CD8-positive, alpha-beta memory T cell (primary cell): ENCODE results near the gene OR13C9. TPM values are rescaled to one million over a fixed set of nuclear protein-coding genes. Genes with fewer than 3 reads are reported as not detected.

Experiments
- CTCF ChIA-PET: fragments of 350-600 bp; sonication (Branson Sonifier 250); formaldehyde crosslinking; loops from one replicate; lab custom pipeline; 2021; ENCODE audit warnings: antibody characterized with exemption; lab: Charles Lee
- POLR2A ChIA-PET: fragments of 350-600 bp; sonication (Branson Sonifier 250); formaldehyde crosslinking; loops from one replicate; lab custom pipeline; 2021; ENCODE audit warnings: antibody characterized with exemption; lab: Charles Lee
- DNase-seq, 5 donors: peaks; one replicate each; pipeline versions ENCODE4 v3.0.0 to v3.0.0-alpha.2; 2020 to 2022; ENCODE audit warnings: mixed read lengths in 1 of 5
- H3K27ac ChIP-seq: one replicate; pipeline ENCODE4 v1.7.0; 2013; ENCODE audit warnings: low read depth, mild to moderate bottlenecking, low read length, moderate library complexity
- H3K27me3 ChIP-seq: 2 replicates; pipeline ENCODE4 v1.7.0; 2013; ENCODE audit warnings: low read length, mild to moderate bottlenecking; ENCODE audit not compliant: insufficient read depth, poor library complexity, severe bottlenecking
- H3K36me3 ChIP-seq: 2 replicates; pipeline ENCODE4 v1.7.0; 2013; ENCODE audit warnings: mild to moderate bottlenecking, low read length, moderate library complexity; ENCODE audit not compliant: insufficient read depth
- H3K4me1 ChIP-seq: 2 replicates; pipeline ENCODE4 v1.7.0; 2013; ENCODE audit warnings: mild to moderate bottlenecking, low read length, moderate library complexity; ENCODE audit not compliant: insufficient read depth
- H3K4me3 ChIP-seq: 2 replicates; pipeline ENCODE4 v1.7.0; 2013; ENCODE audit warnings: mild to moderate bottlenecking, low read length
- H3K9me3 ChIP-seq: 2 replicates; pipeline ENCODE4 v1.7.0; 2013; ENCODE audit warnings: mild to moderate bottlenecking, low read length
- H3K27ac Mint-ChIP-seq, 8 donors: one replicate each; pipeline ENCODE4 v1.8.0; 2020 to 2021; ENCODE audit warnings: mixed read lengths in 8 of 8, mild to moderate bottlenecking in 6 of 8, inconsistent platforms in 3 of 8, moderate library complexity in 3 of 8
- H3K27me3 Mint-ChIP-seq, 2 donors: one replicate each; pipeline ENCODE4 v1.8.0; 2020 to 2021; ENCODE audit warnings: mixed read lengths in 2 of 2, mild to moderate bottlenecking in 1 of 2, moderate library complexity in 1 of 2
- H3K36me3 Mint-ChIP-seq, 3 donors: one replicate each; pipeline ENCODE4 v1.8.0; 2020 to 2021; ENCODE audit warnings: mixed read lengths in 3 of 3, inconsistent platforms in 1 of 3, mild to moderate bottlenecking in 1 of 3
- H3K4me1 Mint-ChIP-seq, 3 donors: one replicate each; pipeline ENCODE4 v1.8.0; 2020 to 2021; ENCODE audit warnings: mixed read lengths in 3 of 3, inconsistent platforms in 1 of 3, mild to moderate bottlenecking in 1 of 3
- H3K4me3 Mint-ChIP-seq, 7 donors: one replicate each; pipeline ENCODE4 v1.8.0; 2020 to 2021; ENCODE audit warnings: mixed read lengths in 7 of 7, mild to moderate bottlenecking in 6 of 7, moderate library complexity in 4 of 7, inconsistent platforms in 2 of 7
- H3K9me3 Mint-ChIP-seq, 5 donors: one replicate each; pipeline ENCODE4 v1.8.0; 2020 to 2022; ENCODE audit warnings: mixed read lengths in 5 of 5, mild to moderate bottlenecking in 3 of 5, moderate library complexity in 2 of 5, inconsistent platforms in 1 of 5
- polyA plus RNA-seq: library from polyadenylated mRNA; unstranded; fragments of 300-500 nt; fragmentation: Illumina TruSeq; gene quantifications from one replicate; pipeline ENCODE4 v1.2.3, GENCODE V29; 2021
- total RNA-seq, 2 experiments: library from RNA; stranded (reverse); gene quantifications; one replicate each; pipeline ENCODE4 v1.2.3, GENCODE V29; 2021

OR13C9 gene
- total and polyA plus RNA-seq, 3 experiments from 2014 or later, result not detected

- DNase-seq, result no peak
- H3K4me1 Mint-ChIP-seq, result no peaks in the 10 kb centered on the region
- H3K27ac Mint-ChIP-seq, result no peak overlapping the region
- Histone ChIP-seq H3K4me3 (no peak overlapping the region), H3K9me3 (no peaks in the 10 kb centered on the region), H3K27me3 (no peaks in the 10 kb centered on the region), H3K36me3 (no peaks in the 10 kb centered on the region), H3K27ac (no peak overlapping the region), H3K4me1 (no peaks in the 10 kb centered on the region)
- H3K9me3 Mint-ChIP-seq, result peaks cover 0 to 9% (median 6%) of the 10 kb centered on the region in 5 donors
- ChIA-PET POLR2A (no interaction called here), CTCF (no interaction called here)
- no peaks in the 10 kb centered on the region for H3K27me3 Mint-ChIP-seq
- H3K4me3 Mint-ChIP-seq, result no peak overlapping the region
- no peaks in the 10 kb centered on the region for H3K36me3 Mint-ChIP-seq
Observed at GRCh38 chr9:104577263-104577662, 40.7 kb downstream of the OR13C9 start.

- CTCF ChIA-PET, result no interaction called here
- no peaks in the 10 kb centered on the region for H3K27me3 Mint-ChIP-seq
- no peaks in the 10 kb centered on the region for H3K36me3 Mint-ChIP-seq
- Histone ChIP-seq H3K36me3 (no peaks in the 10 kb centered on the region), H3K4me3 (no peak overlapping the region), H3K27me3 (no peaks in the 10 kb centered on the region), H3K9me3 (no peaks in the 10 kb centered on the region), H3K27ac (no peak overlapping the region), H3K4me1 (no peaks in the 10 kb centered on the region)
- no peak for DNase-seq
- H3K9me3 Mint-ChIP-seq, result peaks cover 0 to 12% (median 6%) of the 10 kb centered on the region in 5 donors
- H3K27ac Mint-ChIP-seq, result no peak overlapping the region
- POLR2A ChIA-PET, result no interaction called here
- no peak overlapping the region for H3K4me3 Mint-ChIP-seq
- H3K4me1 Mint-ChIP-seq, result no peaks in the 10 kb centered on the region
Observed at GRCh38 chr9:104575456-104575855, 42.5 kb downstream of the OR13C9 start.

- ChIA-PET CTCF (no interaction called here), POLR2A (no interaction called here)
- no peaks in the 10 kb centered on the region for H3K36me3 Mint-ChIP-seq
- no peaks in the 10 kb centered on the region for H3K4me1 ChIP-seq
- no peaks in the 10 kb centered on the region for H3K4me1 Mint-ChIP-seq
- no peaks in the 10 kb centered on the region for H3K27me3 ChIP-seq
- DNase-seq, result no peak
- no peaks in the 10 kb centered on the region for H3K9me3 ChIP-seq
- H3K4me3 ChIP-seq, result no peak overlapping the region
- H3K27ac Mint-ChIP-seq, result no peak overlapping the region
- H3K9me3 Mint-ChIP-seq, result peaks cover 6 to 13% (median 6%) of the 10 kb centered on the region in 5 donors
- no peak overlapping the region for H3K4me3 Mint-ChIP-seq
- H3K27ac ChIP-seq, result no peak overlapping the region
- no peaks in the 10 kb centered on the region for H3K27me3 Mint-ChIP-seq
- H3K36me3 ChIP-seq, result no peaks in the 10 kb centered on the region
Observed at GRCh38 chr9:104572612-104573011, 45.4 kb downstream of the OR13C9 start.

GRCh38 chr9:104568868-104569267 lies 49.1 kb downstream of the OR13C9 start, which contains the start of gene OR13C8:
TSS of gene OR13C8 (plus strand) at chr9:104569168. CDS start at chr9:104569168, 0 bp downstream.
- Histone ChIP-seq H3K36me3 (no peaks in the 10 kb centered on the region), H3K27ac (no peak within 1 kb of the TSS), H3K4me1 (no peaks in the 10 kb centered on the region), H3K4me3 (no peak within 1 kb of the TSS), H3K27me3 (no peaks in the 10 kb centered on the region), H3K9me3 (no peaks in the 10 kb centered on the region)
- no peaks in the 10 kb centered on the region for H3K27me3 Mint-ChIP-seq
- CTCF ChIA-PET, result no interaction called here
- peaks cover 6 to 11% (median 6%) of the 10 kb centered on the region in 5 donors for H3K9me3 Mint-ChIP-seq
- no peaks in the 10 kb centered on the region for H3K4me1 Mint-ChIP-seq
- POLR2A ChIA-PET, result no interaction called here
- H3K4me3 Mint-ChIP-seq, result no peak within 1 kb of the TSS
- DNase-seq, result no peak
- H3K27ac Mint-ChIP-seq, result no peak within 1 kb of the TSS
- no peaks in the 10 kb centered on the region for H3K36me3 Mint-ChIP-seq

Other genes starting within 250 kb of the OR13C9 start
- not detected for gene OR13F1, start 113.9 kb downstream of the OR13C9 start, total RNA-seq
- not detected for gene OR13F1, start 113.9 kb downstream of the OR13C9 start, polyA plus RNA-seq
- gene OR13C4, start 91.0 kb downstream of the OR13C9 start, total RNA-seq, result not detected
- gene OR13C4, start 91.0 kb downstream of the OR13C9 start, polyA plus RNA-seq, result not detected
- not detected for gene OR13C3, start 81.3 kb downstream of the OR13C9 start, total RNA-seq
- not detected for gene OR13C3, start 81.3 kb downstream of the OR13C9 start, polyA plus RNA-seq
- gene OR13C8, start 49.0 kb downstream of the OR13C9 start, total RNA-seq, result not detected
- gene OR13C8, start 49.0 kb downstream of the OR13C9 start, polyA plus RNA-seq, result not detected
- not detected for gene OR13C5, start 18.8 kb downstream of the OR13C9 start, total RNA-seq
- gene OR13C5, start 18.8 kb downstream of the OR13C9 start, polyA plus RNA-seq, result not detected
- gene OR13C2, start 12.6 kb downstream of the OR13C9 start, total RNA-seq, result not detected
- gene OR13C2, start 12.6 kb downstream of the OR13C9 start, polyA plus RNA-seq, result not detected
- not detected for gene OR13D1, start 76.3 kb upstream of the OR13C9 start, total RNA-seq
- not detected for gene OR13D1, start 76.3 kb upstream of the OR13C9 start, polyA plus RNA-seq
- gene NIPSNAP3A, start 129.5 kb upstream of the OR13C9 start, total RNA-seq, result 10 to 100 TPM in 1 of 2 experiments, 1 to 10 TPM in 1; 9.1 to 10.1 TPM
- 21.8 TPM for gene NIPSNAP3A, start 129.5 kb upstream of the OR13C9 start, polyA plus RNA-seq
- gene NIPSNAP3B, start 145.9 kb upstream of the OR13C9 start, total RNA-seq, result under 1 TPM; 0.18 to 0.46 TPM
- gene NIPSNAP3B, start 145.9 kb upstream of the OR13C9 start, polyA plus RNA-seq, result not detected